Testis (tissue), 2 donors: ENCODE measurements around the gene KMT5B.

Experiments used
- CTCF ChIP-seq, 3 experiments: fragments of 450-650 bp in 2 of 3; fragments of 200-600 bp in 1 of 3; sonication (generic) in 1 of 3; IDR thresholded peaks; one replicate each; pipeline ENCODE4 v1.5.1; 2016 to 2019; ENCODE audit warnings: antibody characterized with exemption in 3 of 3, mild to moderate bottlenecking in 2 of 3, moderate library complexity in 1 of 3
- POLR2A ChIP-seq: fragments of 450-650 bp; IDR thresholded peaks from one replicate; pipeline ENCODE4 v1.6.1; 2017; ENCODE audit warnings: antibody characterized with exemption, mild to moderate bottlenecking, moderate library complexity

GRCh38 chr11:68149417-68149816 is 63.7 kb downstream of the KMT5B start:
- TF ChIP-seq POLR2A (no peak), CTCF (IDR thresholded peaks at IDR 0.05) (no peak)
